PC-9 (cell line): ENCODE results near the gene L3MBTL1.

ENCODE experiments used
- EZH2 ChIP-seq: fragments of 200-600 bp; sonication (generic); IDR thresholded peaks from 2 replicates; pipeline ENCODE4 v1.8.0; 2017; ENCODE audit warnings: antibody characterized with exemption, low read depth
- TF ChIP-seq, protein P1 (sequence below): fragments of 200-600 bp; sonication (generic); conservative IDR thresholded peaks from 2 replicates; pipeline ENCODE4 v1.6.1; 2017; ENCODE audit warnings: mixed run types, antibody characterized with exemption, mild to moderate bottlenecking, moderate library complexity

DNA sequence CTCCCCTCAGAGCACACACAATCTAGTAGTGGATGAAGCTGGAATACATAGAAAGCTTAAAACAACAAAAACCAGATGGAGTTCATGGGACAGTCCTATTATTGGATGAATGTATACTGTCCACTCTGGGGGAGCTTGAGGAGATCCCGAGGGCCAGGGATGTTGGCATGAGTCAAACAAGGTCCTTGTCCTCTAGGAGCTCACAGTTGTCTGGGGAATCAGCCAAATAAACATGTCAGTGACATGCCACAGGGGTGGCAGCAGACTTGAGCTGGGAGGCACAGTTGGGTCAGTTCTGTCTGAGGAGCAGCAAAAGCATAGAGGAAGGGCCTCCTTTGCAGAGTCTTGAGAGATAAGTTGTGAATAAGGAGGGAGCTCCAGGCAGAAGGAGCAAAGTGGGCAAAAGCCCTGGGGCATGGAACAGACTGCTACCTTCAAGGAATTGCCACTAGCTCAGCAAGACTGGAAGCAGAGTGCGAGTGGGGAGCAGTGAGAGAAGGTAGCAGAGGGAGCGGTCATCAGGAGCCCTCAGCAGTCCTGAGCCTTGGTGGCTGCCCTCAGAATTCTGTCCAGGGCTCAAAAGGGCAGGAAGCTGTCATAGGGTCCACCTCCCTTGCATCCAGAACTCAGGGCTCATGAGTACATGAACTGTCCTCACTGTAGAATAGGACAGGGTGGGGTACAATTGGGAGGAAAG is 22.1 kb downstream of the L3MBTL1 start:
- TF ChIP-seq, protein P1, sequence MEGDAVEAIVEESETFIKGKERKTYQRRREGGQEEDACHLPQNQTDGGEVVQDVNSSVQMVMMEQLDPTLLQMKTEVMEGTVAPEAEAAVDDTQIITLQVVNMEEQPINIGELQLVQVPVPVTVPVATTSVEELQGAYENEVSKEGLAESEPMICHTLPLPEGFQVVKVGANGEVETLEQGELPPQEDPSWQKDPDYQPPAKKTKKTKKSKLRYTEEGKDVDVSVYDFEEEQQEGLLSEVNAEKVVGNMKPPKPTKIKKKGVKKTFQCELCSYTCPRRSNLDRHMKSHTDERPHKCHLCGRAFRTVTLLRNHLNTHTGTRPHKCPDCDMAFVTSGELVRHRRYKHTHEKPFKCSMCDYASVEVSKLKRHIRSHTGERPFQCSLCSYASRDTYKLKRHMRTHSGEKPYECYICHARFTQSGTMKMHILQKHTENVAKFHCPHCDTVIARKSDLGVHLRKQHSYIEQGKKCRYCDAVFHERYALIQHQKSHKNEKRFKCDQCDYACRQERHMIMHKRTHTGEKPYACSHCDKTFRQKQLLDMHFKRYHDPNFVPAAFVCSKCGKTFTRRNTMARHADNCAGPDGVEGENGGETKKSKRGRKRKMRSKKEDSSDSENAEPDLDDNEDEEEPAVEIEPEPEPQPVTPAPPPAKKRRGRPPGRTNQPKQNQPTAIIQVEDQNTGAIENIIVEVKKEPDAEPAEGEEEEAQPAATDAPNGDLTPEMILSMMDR: no peak
- TF ChIP-seq EZH2: no peak
